NOMO-1 (cell line): ENCODE results near the gene CDH11.

Experiments
- DNase-seq, 2 experiments: peaks; one replicate each; lab custom pipeline; 2025; ENCODE audit not compliant: unreplicated experiment in 2 of 2; lab: John Stamatoyannopoulos, UW

The CDH11 gene

DNA sequence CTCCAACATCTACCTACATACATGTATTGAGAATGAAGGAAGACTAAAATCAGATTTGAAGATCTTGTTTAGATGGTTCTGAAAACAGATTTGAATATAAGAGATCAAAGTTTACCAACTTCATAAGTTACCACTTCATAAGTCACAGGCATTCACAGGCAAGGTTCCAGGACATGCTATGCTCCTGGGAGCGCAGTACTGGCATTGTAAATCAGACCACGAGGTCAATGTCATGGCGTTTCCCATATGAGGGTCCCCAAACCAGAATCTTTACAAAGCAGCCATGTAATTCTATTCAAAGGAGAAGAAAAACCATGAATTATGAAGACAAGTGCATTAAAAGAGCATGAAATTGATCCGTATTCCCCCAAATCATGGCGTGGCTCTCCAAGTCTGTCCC lies 3.0 kb downstream of the CDH11 start:
- no peak for DNase-seq

DNA sequence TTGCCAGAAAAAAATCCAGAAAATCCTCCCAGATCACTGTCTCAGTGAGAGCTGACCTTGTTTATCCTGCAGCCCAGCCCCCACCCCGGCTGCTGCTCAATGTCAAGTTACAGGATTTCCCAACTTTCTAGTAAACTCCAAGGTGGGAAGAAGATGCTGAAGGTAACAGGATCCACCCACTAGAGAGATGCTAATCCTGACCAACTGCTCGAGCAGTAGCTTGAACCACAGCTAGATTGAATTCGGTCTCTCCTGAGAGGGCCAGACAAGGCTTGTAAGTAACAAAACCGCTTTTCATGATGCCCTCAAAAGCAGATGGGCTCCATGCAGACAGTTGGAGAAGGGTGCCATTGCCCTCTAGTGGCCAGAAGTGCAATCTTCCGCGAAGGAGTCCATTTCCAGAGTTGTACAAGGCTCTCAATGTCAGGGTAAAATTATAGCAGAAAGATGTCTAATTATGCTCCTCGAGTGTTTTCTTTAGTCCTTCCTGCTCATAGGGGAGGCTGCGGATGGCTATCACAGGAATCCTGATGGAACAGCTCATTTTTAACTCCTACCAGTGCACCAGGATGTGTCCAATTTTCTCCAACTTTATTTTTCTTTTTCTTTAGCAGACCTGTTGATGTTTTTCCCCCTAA lies 3.9 kb downstream of the CDH11 start:
- DNase-seq = peak; percentile 26 to 52

DNA sequence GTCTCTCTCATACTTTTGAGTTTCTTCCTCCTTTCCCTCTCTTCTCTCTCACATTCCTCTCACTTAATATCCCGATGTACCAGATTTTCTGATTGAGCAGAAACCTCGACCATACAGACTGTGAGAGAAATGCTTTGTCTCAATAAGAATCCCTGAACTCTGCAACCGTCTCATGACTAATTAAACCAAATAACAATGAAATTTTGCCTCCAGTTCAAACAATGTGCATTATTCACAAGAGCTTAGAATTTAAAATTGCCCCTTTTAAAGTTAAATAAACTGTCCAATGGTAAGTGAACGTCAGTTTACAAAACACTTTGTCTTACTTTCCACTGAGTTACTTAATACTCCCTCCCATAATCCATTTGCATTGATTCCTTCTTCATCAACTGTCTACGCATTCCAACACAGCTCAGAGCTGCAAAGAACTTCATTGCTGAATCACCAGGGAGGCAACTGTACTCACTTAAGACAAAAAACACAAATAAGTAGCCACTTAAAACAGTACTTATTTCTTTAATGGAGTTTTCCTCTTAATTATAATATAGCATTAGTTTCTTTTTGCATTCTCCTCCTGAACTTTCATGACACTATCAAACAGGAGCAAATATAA lies 4.9 kb downstream of the CDH11 start:
- no peak for DNase-seq

DNA sequence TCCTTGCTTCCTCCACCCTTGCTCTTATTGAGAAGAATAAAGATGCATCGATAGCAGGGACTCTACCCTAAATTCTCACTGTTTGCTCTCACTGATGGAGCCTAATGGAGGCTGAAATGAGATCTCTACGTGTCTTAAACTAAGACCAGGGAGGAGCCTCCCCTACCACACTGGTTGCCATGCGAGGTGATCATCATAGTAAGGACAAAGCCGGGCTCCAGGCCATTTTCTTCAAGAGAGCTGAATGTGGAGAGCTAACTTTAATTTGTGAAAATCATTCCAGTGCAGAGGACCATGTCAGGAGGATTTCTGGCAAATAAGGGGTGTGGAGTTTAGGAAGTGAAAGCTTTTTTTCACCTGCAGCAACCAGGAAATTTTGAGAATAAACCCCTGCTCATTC lies 5.6 kb downstream of the CDH11 start:
- DNase-seq = no peak

DNA sequence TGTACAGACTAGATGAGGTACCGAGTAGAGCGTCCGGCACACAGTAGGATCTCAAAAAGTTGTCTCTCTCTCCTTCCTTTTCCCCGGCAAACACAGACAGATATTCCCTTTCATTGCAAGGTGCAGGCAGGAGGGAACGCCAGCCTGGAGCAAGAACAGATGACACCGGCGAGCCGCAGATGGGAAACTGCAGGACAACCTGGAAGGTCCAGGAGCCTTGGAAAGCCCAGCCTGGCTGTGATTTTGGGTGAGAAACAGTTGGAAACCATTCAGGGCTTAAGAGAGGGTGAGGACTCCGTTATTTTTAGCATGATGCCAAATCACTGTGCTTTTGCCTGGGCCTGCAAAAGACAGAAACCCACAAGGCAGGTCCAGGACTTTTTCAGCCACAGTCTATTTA lies 7.3 kb downstream of the CDH11 start:
- DNase-seq = no peak

DNA sequence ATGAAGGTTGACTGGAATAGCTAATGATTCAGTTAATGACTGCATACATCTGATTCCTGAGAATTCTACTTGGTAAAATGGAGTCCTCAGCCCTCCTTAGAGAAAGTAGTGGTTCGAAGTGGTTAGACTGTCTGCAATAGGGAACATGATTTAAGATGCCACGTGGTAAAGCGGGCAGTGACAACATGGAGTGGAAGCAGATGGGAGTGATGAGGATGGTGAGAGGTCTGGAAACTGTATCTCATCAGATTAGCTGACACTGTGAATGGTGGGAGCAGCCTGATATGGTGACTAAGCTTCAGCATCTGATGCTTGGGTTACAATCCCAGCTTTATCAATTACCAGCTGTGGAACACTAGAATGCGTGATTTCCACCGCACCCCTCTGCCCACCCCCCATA lies 8.4 kb downstream of the CDH11 start:
- no peak for DNase-seq

DNA sequence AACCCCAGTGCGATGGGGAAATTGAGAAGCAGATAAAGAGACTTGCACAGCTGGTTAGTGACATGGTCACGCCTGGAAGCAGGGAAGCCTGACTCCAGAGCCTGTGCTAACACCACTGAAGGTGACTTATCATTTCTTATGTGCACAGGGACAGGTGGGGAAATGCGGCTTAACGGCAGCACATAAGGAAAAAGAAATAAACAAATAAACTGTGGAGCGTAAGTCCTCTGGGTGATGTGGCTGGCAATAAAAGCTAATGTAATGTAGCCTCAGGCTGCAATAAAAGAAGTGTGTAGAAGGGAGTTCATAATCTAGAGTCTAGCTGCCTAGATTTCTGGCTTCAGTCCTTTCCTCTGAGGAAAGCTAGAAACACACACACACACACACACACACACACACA lies 10.6 kb downstream of the CDH11 start:
- DNase-seq = no peak

DNA sequence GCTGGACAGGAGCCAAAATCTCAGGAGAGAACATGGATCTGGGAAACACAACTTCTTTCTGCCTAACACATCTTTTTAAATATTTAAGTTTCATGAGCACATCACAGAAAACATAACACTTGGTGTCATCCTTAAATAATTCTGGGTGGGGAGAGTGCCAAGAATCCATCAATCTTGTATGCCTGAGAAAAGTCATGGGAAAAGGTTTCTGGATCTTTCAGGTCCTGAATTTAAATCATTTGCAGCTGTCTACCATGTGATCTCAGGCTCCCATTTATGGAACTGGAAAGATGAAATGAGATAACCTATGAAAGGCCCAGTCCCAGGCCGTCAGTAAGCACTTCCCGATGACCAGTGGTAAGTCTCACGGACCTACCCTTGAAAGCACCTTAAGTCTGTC lies 15.1 kb downstream of the CDH11 start:
- no peak for DNase-seq

DNA sequence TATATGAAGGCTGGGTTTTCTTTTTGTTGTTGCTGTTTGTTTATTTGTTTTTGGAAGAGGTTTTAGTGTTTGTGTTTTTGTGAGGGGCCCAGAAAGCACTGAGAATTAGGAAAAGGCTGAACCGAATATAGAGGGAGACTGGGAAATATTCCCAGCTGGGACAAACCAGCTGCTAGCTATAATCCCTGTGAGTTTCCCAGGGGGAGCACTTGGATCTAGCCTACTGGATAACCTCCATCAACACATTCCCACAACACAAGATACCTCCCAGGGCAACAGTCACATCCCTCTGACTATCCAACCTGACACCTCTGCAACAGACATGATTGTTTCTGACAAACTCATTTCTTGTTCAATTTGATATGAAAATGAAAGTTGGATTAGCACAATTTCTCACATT lies 16.7 kb downstream of the CDH11 start:
- no peak for DNase-seq

DNA sequence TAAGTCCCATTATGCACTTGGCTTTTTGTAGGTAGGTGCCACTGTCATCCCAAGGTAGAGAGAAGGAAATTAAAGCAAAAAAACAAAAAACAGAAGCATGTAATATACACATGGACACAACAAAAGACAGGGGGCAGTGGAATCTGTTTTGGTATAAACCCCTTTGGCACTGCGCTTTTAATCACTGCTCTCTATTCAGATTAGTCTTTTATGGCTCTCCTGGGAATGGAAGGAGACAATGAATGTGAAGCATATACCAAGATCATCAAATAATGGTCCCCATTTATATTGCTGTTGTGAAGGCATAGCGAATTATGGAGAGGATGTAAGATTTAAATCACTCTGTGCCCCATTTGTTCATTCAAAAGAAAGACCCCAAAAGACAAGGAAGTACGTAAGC lies 17.4 kb downstream of the CDH11 start:
- DNase-seq = no peak

DNA sequence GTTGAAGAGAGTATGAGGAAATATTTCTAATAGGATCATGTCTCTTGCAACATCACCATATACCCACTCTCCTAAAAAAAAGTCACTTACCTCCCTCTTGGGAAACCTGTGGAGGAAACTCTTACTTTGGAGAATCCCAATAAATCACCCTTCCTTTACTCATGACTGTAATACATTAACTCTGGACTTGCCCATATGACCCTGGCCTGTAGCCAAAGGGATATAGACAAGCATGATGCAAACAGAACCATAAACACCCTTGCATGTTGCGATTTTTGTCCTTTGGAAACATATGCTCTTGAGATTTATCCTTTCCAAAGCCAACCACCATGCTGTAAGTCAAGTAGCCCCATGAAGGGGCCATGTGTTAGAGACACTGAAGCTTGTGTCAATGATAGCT lies 19.5 kb downstream of the CDH11 start:
- no peak for DNase-seq

DNA sequence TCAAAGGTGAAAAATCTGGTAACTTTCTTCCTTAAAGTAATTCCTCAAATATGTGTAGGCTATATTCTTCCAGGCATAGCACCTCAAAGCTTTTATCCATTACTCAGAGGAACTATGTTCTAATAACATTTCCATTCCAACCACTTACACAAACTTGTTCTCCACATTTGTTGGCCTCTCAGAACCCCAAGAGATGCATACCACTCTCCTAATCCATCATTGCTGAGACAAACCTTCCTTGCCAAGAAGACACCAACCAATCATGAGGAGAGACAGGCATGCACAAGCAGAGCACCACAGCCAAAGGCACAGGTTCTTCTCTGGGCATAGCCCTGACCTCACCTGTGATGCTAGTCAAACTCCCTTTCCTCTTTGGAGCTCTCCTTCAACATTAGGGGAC lies 20.9 kb downstream of the CDH11 start:
- no peak for DNase-seq

DNA sequence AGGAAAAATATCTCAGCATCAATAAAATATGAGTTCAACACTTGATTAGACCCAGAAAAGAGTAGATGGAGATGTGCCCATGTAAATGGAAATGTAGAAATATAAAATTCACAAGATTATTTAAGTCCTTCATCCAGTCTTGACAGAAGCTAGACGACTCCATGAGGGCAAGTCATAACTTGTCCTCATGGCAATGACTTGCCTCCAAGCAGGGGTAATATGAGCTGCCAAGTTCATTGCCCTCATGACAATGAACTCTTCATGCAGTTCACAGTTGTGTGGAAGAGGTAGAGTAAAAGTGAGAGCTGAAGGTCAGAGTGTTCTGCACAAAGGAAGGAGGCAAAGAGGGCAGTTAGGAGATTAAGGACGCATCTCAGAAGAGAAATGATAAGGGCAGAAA lies 22.3 kb downstream of the CDH11 start:
- DNase-seq = no peak

DNA sequence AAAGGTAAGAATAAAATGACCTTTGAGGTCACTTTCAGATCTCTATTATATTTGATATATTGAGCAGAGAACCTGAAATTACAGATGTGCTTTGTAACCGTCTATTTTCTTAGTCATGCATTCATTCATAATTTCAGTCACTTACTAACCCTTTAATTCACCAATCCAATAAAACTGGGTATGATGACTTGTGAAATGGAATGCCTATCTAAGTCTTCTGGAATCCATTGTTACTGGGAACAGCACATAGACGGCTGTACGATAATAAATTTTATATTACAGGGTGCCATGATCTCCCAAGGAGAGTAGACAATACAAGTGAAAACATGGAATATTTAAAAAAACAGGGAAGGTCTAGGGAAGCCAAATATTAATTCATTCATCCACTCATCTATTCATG lies 22.9 kb downstream of the CDH11 start:
- no peak for DNase-seq

DNA sequence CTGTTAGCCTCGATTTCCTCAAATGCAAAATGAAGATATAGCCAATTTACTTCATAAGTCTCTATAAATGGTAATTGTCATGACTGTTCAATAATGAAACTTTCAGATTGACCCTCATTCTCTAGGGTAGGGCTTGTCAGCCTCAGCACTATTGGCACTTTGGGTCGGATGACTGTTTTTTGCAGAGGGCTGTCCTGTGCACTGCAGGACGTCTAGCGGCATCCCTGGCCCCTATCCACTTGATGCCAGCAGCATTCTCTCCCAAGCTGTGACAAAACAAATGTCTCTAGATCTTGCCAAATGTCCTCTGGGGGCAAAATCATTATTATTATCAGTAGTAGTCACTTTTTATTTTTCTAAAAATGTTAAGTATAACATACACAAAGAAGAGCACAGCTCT lies 24.6 kb downstream of the CDH11 start:
- DNase-seq = no peak

DNA sequence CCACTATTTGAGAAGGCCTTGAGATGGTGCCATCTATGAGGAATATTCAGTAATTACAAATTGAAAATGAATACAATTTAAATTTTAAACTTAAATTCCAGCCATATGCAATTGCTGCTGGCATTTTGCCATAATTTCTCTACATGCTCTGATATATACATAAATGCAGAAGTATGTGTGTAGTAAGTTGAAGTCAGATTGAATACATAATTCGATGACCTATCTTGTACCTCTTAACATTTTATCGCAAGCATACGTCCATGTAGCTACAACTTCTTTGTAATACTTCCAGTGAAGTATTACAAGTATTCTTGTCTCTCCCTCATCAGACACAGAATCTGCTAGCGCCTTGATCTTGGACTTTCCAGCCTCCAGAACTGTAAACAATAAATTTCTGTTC lies 26.0 kb downstream of the CDH11 start:
- DNase-seq = no peak

DNA sequence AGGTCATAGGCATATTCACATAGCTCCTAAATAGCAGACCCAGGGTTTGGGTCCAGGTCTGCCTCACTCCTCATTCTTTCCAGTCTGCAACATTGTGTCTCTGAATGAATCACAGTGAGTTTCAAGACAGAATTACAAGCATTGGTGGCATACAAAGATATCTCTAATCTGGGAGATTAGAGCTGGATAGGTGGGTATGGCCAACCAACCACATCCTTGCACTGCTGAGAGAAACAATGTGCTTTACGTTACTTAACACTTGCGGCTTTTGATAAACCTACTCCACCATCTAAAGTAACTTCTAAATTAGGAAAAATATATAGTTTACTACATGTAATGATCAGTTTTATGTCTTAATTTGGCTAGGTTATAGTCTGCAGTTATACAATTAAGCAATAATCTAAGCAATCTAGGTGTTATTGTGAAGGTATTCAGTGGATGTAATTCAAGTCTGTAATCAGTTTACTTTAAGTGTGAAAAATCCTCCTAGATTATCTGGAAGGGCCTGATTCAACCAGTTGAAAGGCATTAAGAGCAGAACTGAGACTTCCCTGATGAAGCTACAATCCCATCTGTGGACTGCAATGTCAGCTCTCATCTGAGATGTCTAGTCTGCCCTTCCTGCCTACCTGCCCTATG lies 26.7 kb downstream of the CDH11 start:
- DNase-seq = no peak

DNA sequence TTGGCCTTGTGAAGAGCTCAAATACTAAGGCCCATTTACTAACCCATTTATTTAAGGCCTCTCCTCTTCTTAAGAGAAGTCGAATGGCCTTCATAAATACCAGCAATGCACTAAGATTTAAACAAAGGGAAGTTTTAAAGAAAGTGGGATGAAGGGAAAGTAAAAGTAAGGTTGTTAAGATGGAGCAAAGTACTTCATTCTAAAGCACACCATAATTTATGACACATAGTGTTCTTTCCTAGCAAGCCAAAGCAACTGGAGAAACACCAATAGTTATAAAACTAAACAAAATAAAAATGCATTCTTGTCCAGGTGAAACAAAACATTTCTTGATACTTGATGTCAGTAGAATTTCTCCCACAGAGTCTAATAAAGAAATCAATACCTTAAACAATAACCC lies 27.9 kb downstream of the CDH11 start:
- no peak for DNase-seq

DNA sequence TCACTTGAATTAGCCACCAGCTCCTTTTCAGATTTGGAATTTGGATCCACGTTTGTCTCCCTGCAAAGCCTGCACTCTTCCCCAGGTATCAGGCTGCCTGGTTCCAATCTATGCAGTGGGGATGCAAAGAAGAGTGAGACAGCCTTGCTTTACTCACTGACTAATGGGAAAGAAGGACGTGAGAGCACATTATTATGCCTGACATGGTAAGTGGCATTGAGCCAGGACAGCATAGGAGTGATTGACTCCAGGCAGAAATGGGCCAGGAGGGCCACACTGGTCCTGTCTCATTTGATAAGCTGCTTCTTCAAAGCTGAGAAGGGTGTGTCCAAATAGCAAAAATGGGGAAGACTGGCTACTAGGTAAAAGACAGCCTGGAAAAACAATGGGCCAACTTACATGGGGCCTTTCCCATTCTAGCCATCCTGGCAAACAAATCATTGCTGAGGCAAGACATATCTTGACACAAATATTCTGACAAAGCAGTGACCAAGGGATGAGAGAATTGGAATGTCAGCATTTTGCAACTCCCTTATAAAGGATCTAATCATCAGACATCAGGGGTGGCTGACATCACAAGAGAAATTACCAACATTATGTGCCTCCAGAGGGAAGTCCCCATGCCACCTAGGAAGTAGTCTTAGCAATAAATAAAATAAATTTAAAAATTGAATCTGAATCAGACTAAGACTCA lies 38.6 kb downstream of the CDH11 start:
- DNase-seq = no peak

DNA sequence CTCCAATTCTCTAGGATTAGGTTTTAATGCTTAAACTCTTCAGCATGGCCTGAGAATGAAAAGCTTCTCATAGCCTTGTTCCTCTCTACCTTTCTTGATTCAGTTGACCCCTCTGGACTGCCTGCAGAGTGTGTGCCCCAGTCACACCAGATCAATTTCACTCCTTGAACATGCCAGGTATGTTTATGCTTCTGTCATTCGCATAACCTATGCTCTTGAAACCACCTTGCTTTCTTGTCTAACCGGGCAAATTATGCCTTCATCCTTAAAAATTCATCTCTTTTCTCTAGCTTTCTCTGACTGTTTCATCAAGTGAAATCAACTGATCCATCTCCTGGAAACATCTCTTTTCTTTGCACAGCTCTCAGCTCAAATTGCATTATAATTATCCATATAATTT lies 42.3 kb downstream of the CDH11 start:
- no peak for DNase-seq

DNA sequence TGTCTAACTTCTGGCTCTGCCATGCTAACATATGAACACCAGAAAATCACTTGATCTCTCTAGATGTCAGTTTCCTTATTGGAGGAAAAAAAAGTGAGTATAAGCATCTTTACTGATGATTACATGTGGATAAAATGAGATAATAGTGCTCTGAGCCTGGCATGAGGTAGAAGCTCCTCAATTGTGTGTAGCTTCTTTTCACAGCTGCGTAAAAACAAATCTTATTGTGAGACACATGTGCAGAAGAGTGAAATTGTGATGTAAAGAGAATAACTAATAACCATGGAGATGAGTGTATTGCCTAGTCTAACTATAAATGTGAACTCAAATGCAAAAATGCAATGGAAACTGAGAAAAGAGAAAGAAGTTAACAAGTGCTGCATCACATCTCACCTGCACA lies 44.7 kb downstream of the CDH11 start:
- no peak for DNase-seq

DNA sequence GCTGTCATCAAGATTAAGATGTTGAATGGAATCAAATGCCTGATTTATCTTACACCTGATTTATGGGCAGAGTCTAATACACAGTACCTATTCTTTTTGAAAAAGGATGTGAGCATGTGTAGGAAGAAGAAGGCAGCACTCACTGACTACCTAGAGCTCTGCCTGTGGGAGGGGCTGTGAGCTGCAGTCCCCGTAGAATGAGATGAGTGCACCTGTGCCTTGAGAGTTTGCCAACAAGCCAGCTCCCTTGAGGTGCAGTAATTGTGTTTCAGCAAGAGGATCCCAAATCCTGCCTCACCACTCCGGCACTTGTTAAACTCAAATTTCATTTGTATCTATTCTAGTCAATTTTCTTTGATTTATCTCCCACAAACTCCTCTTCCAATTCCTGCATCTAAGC lies 46.0 kb downstream of the CDH11 start:
- no peak for DNase-seq
